GM12878 (cell line): ENCODE data around the gene N4BP2L1. TPM values are rescaled to one million over a fixed set of nuclear protein-coding genes. Genes with fewer than 3 reads are reported as not detected.

ENCODE experiments used
- ATAC-seq: fragments of 200-7000 bp; cut with Tn5 transposase; 3 replicates; pipeline ENCODE4 v1.9.1; 2020; ENCODE audit warnings: mild to moderate bottlenecking, moderate library complexity
- BruUV-seq: library from RNA; stranded (reverse); fragments of 400-500 nt; replicated peaks from 2 replicates; lab custom pipeline; 2021; lab: Mats Ljungman, UMichigan
- CTCF ChIA-PET: fragments of 300-600 bp; sonication (Branson Sonifier 250); formaldehyde crosslinking; extraction: SDS; loops from one replicate; lab custom pipeline; 2021; ENCODE audit warnings: inconsistent platforms; lab: Yijun Ruan, JAX
- POLR2A ChIA-PET: fragments of 350-600 bp; formaldehyde crosslinking; extraction: SDS; loops from one replicate; lab custom pipeline; 2021; ENCODE audit warnings: inconsistent platforms; lab: Charles Lee
- RAD21 ChIA-PET: fragments of 300-600 bp; sonication (Branson Sonifier 250); formaldehyde crosslinking; loops from one replicate; lab custom pipeline; 2023; ENCODE audit warnings: antibody characterized with exemption; ENCODE audit not compliant: unreplicated experiment; lab: Charles Lee
- SMC1A ChIA-PET: fragments of 300-600 bp; sonication (Branson Sonifier 250); formaldehyde crosslinking; loops from one replicate; lab custom pipeline; 2023; ENCODE audit not compliant: unreplicated experiment, uncharacterized antibody; lab: Charles Lee
- DNase-seq: peaks from one replicate; pipeline ENCODE4 v3.0.0-alpha.2; 2011; ENCODE audit warnings: low read depth, low spot score
- FAIRE-seq: peaks from 3 replicates; lab custom pipeline; 2011; peaks lifted over from hg19 to GRCh38; lab: Jason Lieb, UNC
- H2AFZ ChIP-seq: 2 replicates; pipeline ENCODE4 v1.6.0; 2011; ENCODE audit warnings: low read depth, low read length, control low read depth; ENCODE audit not compliant: control insufficient read depth
- H3K27ac ChIP-seq: 2 replicates; pipeline ENCODE4 v1.5.1; 2011; ENCODE audit warnings: control low read depth; ENCODE audit not compliant: control insufficient read depth, insufficient read depth
- H3K27me3 ChIP-seq, 2 experiments: replicated peaks in 1 of 2; 2 replicates each; pipeline versions ENCODE4 v1.6.0 to v1.6.1; 2011; ENCODE audit warnings: low read length in 1 of 2; ENCODE audit not compliant: control insufficient read depth in 2 of 2, insufficient read depth in 2 of 2
- H3K36me3 ChIP-seq, 2 experiments: 2 replicates each; pipeline ENCODE4 v1.5.1; 2011; ENCODE audit warnings: low read length in 1 of 2; ENCODE audit not compliant: control insufficient read depth in 2 of 2, insufficient read depth in 2 of 2
- H3K4me1 ChIP-seq: 2 replicates; pipeline ENCODE4 v1.6.1; 2011; ENCODE audit warnings: mild to moderate bottlenecking, low read length, moderate library complexity, mixed read lengths; ENCODE audit not compliant: control insufficient read depth, insufficient read depth
- H3K4me2 ChIP-seq: 2 replicates; pipeline ENCODE4 v1.6.0; 2011; ENCODE audit warnings: control low read depth; ENCODE audit not compliant: control insufficient read depth, insufficient read depth
- H3K4me3 ChIP-seq: fragments of 200-600 bp; sonication (generic); 2 replicates; pipeline ENCODE4 v1.5.1; 2016
- H3K79me2 ChIP-seq: 2 replicates; pipeline ENCODE4 v1.6.0; 2011; ENCODE audit warnings: low read length; ENCODE audit not compliant: control insufficient read depth, insufficient read depth
- H3K9ac ChIP-seq: 2 replicates; pipeline ENCODE4 v1.8.0; 2011; ENCODE audit warnings: low read length, control low read depth, mixed read lengths; ENCODE audit not compliant: control insufficient read depth, insufficient read depth
- H3K9me3 ChIP-seq: replicated peaks from 3 replicates; pipeline ENCODE4 v1.5.1; 2011; ENCODE audit warnings: mild to moderate bottlenecking, low read length; ENCODE audit not compliant: control insufficient read depth, insufficient read depth
- H4K20me1 ChIP-seq: 2 replicates; pipeline ENCODE4 v1.6.0; 2011; ENCODE audit not compliant: control insufficient read depth, insufficient read depth
- BACH1 ChIP-seq: fragments of 450-650 bp; IDR thresholded peaks from 2 replicates; pipeline ENCODE4 v1.6.1; 2017; ENCODE audit warnings: mild to moderate bottlenecking, borderline replicate concordance
- CBFB ChIP-seq: IDR thresholded peaks from 2 replicates; pipeline ENCODE4 v1.6.1; 2016; ENCODE audit warnings: antibody characterized with exemption, low read depth
- CBX3 ChIP-seq: fragments of 200-600 bp; sonication (generic); IDR thresholded peaks from 2 replicates; pipeline ENCODE4 v1.6.1; 2016; ENCODE audit warnings: low read depth, borderline replicate concordance
- CTCF ChIP-seq, 3 experiments: IDR thresholded peaks in 2 of 3; conservative IDR thresholded peaks in 1 of 3; 2 replicates each; pipeline ENCODE4 v1.5.1; 2011; ENCODE audit warnings: low read depth in 3 of 3, low read length in 3 of 3, mild to moderate bottlenecking in 3 of 3, control low read depth in 2 of 3, moderate library complexity in 2 of 3, inconsistent platforms in 1 of 3, mixed read lengths in 1 of 3; ENCODE audit not compliant: control insufficient read depth in 2 of 3, insufficient read depth in 1 of 3; ENCODE audit errors: extremely low read depth in 1 of 3
- MEF2A ChIP-seq: IDR thresholded peaks from 2 replicates; pipeline ENCODE4 v1.6.1; 2011; ENCODE audit warnings: low read depth, mild to moderate bottlenecking, low read length, moderate library complexity; ENCODE audit not compliant: insufficient read depth
- NFYA ChIP-seq: IDR thresholded peaks from 2 replicates; pipeline ENCODE4 v1.6.1; 2011; ENCODE audit warnings: low read depth, mild to moderate bottlenecking, low read length, improper control_type of control experiment, borderline replicate concordance
- PAX8 ChIP-seq: fragments of 450-650 bp; IDR thresholded peaks from 2 replicates; pipeline ENCODE4 v1.6.1; 2017; ENCODE audit warnings: mild to moderate bottlenecking, moderate library complexity
- PBX3 ChIP-seq: IDR thresholded peaks from 2 replicates; pipeline ENCODE4 v1.6.1; 2011; ENCODE audit warnings: mild to moderate bottlenecking, low read depth, low read length, moderate library complexity; ENCODE audit not compliant: insufficient replicate concordance
- POLR2A ChIP-seq: IDR thresholded peaks from 2 replicates; pipeline ENCODE4 v1.6.1; 2011; ENCODE audit warnings: low read depth, mild to moderate bottlenecking, low read length
- POLR2AphosphoS2 ChIP-seq: IDR thresholded peaks from 2 replicates; pipeline ENCODE4 v1.6.1; 2011; ENCODE audit warnings: low read depth, mild to moderate bottlenecking, low read length, improper control_type of control experiment, moderate library complexity
- RAD21 ChIP-seq: IDR thresholded peaks from 2 replicates; pipeline ENCODE4 v1.6.1; 2011; ENCODE audit warnings: mild to moderate bottlenecking, low read depth, low read length, moderate library complexity; ENCODE audit not compliant: insufficient read depth
- SIN3A ChIP-seq: IDR thresholded peaks from 2 replicates; pipeline ENCODE4 v1.6.1; 2012; ENCODE audit warnings: low read depth, low read length, improper control_type of control experiment
- SPI1 ChIP-seq: IDR thresholded peaks from 2 replicates; pipeline ENCODE4 v1.6.1; 2011; ENCODE audit warnings: low read depth, mild to moderate bottlenecking, low read length, moderate library complexity, borderline replicate concordance; ENCODE audit not compliant: insufficient read depth
- SREBF1 ChIP-seq: IDR thresholded peaks from 2 replicates; pipeline ENCODE4 v1.6.1; 2012; ENCODE audit warnings: mild to moderate bottlenecking, low read length
- SREBF2 ChIP-seq: IDR thresholded peaks from 2 replicates; pipeline ENCODE4 v1.6.1; 2012; ENCODE audit warnings: mild to moderate bottlenecking, low read length
- SRF ChIP-seq, 2 experiments: IDR thresholded peaks; 2 replicates each; pipeline ENCODE4 v1.6.1; 2011; ENCODE audit warnings: low read depth in 2 of 2, low read length in 2 of 2, mild to moderate bottlenecking in 1 of 2, moderate library complexity in 1 of 2
- YY1 ChIP-seq: IDR thresholded peaks from 2 replicates; pipeline ENCODE4 v1.6.1; 2011; ENCODE audit warnings: low read depth, mild to moderate bottlenecking, low read length
- ZSCAN29 ChIP-seq: fragments of 450-650 bp; IDR thresholded peaks from 2 replicates; pipeline ENCODE4 v1.6.1; 2017; ENCODE audit warnings: mild to moderate bottlenecking, moderate library complexity
- in situ Hi-C: fragments of 300-500 bp; cut with MboI; formaldehyde crosslinking; loops from 9 replicates; pipeline ENCODE4 v1.14.3; 2018; ENCODE audit warnings: mixed read lengths
- intact Hi-C: fragments of 100-400 bp; cut with micrococcal nuclease; formaldehyde crosslinking; loops from one replicate; pipeline ENCODE4 v1.14.2; 2022; ENCODE audit not compliant: unreplicated experiment
- polyA plus RNA-seq, 11 experiments: library from polyadenylated mRNA; depleted of rRNA in 4 of 11; unstranded in 6 of 11; stranded (reverse) in 5 of 11; fragments of >200 nt; fragmentation: Nextera tagmentation in 4 of 11; fragmentation: Illumina TruSeq in 1 of 11; extraction: Ambion mirVana in 4 of 11; extraction: Trizol in 1 of 11; gene quantifications; 1 replicate in 1 of 11; 2 replicates in 10 of 11; pipeline versions ENCODE4 v1.2.1 to v1.2.3, GENCODE V29; 2011 to 2016; ENCODE audit warnings: inconsistent platforms in 2 of 11, missing spikeins in 2 of 11, low read depth in 1 of 11
- total RNA-seq, 4 experiments: library from RNA; depleted of rRNA in 3 of 4; stranded (reverse); fragments of >200 nt in 3 of 4; fragmentation: Illumina TruSeq in 1 of 4; extraction: Trizol in 1 of 4; gene quantifications; 2 replicates each; pipeline versions ENCODE4 v1.2.1 to v1.2.3, GENCODE V29; 2013 to 2021

Gene N4BP2L1
- total and polyA plus RNA-seq, 10 of the 15 experiments (the other 5 are each of a cell fraction or from before 2014, with no cell fraction given): 3.3 to 42.5 (median 16.2) TPM

- TF ChIP-seq BACH1 (no peak), SREBF1 (no peak), MEF2A (no peak), CBFB (no peak), SREBF2 (no peak), SRF (IDR thresholded peaks at IDR 0.05; ENCODE audit: low read depth in 2 of 2, low read length in 2 of 2) (no peak), SPI1 (no peak), PBX3 (no peak), PAX8 (no peak)
Measured at GRCh38 chr13:32417995-32418394, 9.9 kb downstream of the N4BP2L1 start (continued).

- peaks cover 0 to 1% of the 10 kb centered on the region in 2 experiments; a peak in 1 of 4 replicates for H3K36me3 ChIP-seq
- ATAC-seq (peak; percentile 88), FAIRE-seq (peak; percentile 7), DNase-seq (no peak)
- ChIA-PET CTCF (interaction anchor here (0.9 to 1.9 kb wide), 10 partner anchors 8 to 109 kb away, joined by 3 to 4 read pairs (median 3); no protein-coding TSS in a partner anchor), RAD21 (no interaction called here), POLR2A (no interaction called here), SMC1A (interaction anchor here (1.1 to 2.2 kb wide), 2 partner anchors 11 to 13 kb away, joined by 3 to 4 read pairs; no protein-coding TSS in a partner anchor)
- no peak overlapping the region for H3K4me2 ChIP-seq
- H3K4me1 ChIP-seq: no peaks in the 10 kb centered on the region
- peaks cover 6% of the 10 kb centered on the region; the same call in 1 of the 3 replicates for H3K9me3 ChIP-seq
- TF ChIP-seq CTCF (IDR thresholded peaks at IDR 0.05 in 2 of 3, conservative IDR thresholded peaks at IDR 0.05 in 1 of 3; ENCODE audit: control insufficient read depth in 2 of 3, extremely low read depth in 1 of 3, insufficient read depth in 1 of 3, low read depth in 3 of 3, low read length in 3 of 3): peak; percentile 35 to 63 (median 60); a peak in 5 of 6 replicates
- TF ChIP-seq CBX3: no peak
- TF ChIP-seq SIN3A: no peak
- no peak for TF ChIP-seq POLR2AphosphoS2
- TF ChIP-seq NFYA: no peak
- TF ChIP-seq YY1: peak; percentile 58; the same call in 1 of the 2 replicates
- TF ChIP-seq PAX8: no peak
- no peak for TF ChIP-seq POLR2A
- 0 out of 2 replicates have a peak, but pooled peaks have one; percentile 20 for TF ChIP-seq RAD21
- no peak for TF ChIP-seq ZSCAN29
- BruUV-seq: no TSS peak
- no peak overlapping the region for H3K4me3 ChIP-seq
- H3K27me3 ChIP-seq: no peaks in the 10 kb centered on the region
- H4K20me1 ChIP-seq: no peaks in the 10 kb centered on the region
- H2AFZ ChIP-seq: no peak overlapping the region
- intact Hi-C loops: no loop called here
- no peak overlapping the region for H3K9ac ChIP-seq
- in situ Hi-C loops: no loop called here
- no peak overlapping the region for H3K27ac ChIP-seq
- H3K79me2 ChIP-seq: no peaks in the 10 kb centered on the region
Measured at GRCh38 chr13:32415019-32415418, 12.9 kb downstream of the N4BP2L1 start.
